GM18517 (cell line): ENCODE data around the gene PLAAT4.
"Not testable (repeated sequence)": the region's sequence is repeated elsewhere in the genome, so short reads cannot be mapped to it uniquely, and the experiment has no call there.

Experiments used
- ATAC-seq: cut with Tn5 transposase; IDR thresholded peaks from one replicate; pipeline ENCODE4 v1.9.1; 2021; ENCODE audit warnings: mild to moderate bottlenecking, moderate library complexity; ENCODE audit not compliant: unreplicated experiment

PLAAT4 gene

DNA sequence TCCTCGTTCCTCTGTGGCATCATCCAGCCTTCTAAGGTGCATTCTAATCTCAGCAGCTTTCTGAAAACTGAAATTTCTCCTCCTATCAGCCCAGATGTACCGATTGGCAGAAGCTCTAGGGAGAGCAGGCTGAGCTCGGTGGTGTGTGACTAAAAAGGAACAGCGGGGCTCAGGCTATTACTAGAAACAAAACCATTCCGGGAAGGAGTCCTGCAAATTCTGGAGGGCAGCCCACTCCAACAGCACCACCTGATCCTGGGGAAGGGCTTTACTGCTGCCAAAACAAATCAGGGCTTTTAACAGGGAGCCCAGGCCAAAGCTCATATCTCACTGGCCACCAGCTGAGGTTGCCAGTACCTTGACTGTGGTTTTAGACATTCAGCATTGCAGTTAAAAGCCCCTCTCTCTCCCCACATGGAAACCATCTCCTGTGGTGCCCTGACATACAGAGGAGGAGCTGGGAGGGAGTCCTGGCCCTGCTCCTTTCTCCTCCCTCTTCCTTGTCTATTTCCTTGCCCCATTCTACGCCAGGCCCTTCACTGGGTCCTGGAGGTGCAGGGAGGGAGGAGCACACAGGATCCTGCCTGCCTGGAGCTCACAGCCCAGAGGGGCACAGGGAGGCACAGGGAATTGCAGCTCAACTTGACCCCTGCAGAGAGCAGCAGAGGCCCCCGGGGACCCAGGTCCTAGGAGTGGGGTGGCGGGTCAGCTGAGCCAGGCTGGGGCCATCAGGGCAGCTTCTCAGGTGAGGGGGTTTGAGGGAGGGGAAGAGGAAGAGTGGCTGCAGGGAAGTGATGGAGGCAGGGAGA is 889 bp downstream of the PLAAT4 start:
- ATAC-seq, result no peak

DNA sequence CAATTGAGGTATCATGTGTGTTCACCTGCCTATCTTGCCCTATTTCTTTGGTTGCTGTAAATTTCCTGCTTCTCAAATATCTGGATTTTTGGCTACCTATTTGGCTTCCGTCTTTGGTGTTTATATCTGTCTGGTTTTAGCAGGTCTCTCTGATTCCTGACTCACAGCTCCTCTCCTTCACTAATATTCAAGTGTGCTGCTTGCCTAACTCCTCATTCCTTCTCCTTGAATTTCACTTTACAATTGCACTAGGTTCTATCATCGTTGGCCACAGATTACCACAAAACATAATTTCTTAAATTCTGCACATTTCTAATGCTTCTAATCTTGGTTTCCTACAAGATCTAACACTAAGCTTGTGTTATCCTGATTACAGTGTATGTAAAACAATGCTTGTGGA is 5.9 kb downstream of the PLAAT4 start:
- ATAC-seq, result not testable (repeated sequence)

GRCh38 chr11:63543711-63544110 is 7.1 kb downstream of the PLAAT4 start:
- no peak for ATAC-seq

DNA sequence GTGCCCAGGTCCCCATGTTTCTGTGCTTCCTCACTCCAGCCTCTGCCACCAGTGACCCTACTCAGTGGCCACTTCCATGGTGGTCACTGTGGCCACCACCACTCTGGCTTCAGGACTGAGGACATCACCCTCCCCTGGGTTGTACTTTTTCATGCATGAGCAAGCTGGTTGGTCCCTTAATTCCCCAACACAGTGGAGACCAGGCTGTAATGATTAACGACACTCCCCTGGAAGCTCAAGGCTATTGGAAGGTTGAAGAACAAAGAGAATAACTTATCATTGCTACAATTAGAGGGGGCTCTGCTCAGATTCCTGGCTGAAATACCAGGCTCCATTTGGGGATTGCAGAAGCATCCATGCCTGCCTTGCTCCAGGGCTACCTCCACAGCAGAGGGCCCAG is 10.5 kb downstream of the PLAAT4 start:
- no peak for ATAC-seq

DNA sequence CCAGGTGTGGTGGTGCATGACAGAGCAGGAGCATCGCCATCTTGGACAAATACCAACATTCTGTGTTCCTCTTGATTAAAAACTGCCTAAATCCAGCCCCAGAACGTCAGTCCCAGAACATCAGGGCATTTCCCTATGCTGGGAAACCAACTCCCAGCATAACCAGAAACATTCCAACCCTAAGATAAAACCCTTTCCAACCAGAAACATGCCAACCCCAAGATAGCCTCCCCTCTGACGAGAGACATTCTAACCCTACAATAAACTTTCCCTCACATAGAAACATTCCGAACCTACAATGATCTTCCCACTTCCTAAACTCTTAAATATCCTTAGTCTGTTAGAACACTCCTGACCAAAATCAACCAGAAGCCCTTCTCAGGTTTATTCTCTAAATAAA is 11.6 kb downstream of the PLAAT4 start:
- ATAC-seq, result no peak

GRCh38 chr11:63549411-63549810 is 12.8 kb downstream of the PLAAT4 start:
- ATAC-seq, result no peak

DNA sequence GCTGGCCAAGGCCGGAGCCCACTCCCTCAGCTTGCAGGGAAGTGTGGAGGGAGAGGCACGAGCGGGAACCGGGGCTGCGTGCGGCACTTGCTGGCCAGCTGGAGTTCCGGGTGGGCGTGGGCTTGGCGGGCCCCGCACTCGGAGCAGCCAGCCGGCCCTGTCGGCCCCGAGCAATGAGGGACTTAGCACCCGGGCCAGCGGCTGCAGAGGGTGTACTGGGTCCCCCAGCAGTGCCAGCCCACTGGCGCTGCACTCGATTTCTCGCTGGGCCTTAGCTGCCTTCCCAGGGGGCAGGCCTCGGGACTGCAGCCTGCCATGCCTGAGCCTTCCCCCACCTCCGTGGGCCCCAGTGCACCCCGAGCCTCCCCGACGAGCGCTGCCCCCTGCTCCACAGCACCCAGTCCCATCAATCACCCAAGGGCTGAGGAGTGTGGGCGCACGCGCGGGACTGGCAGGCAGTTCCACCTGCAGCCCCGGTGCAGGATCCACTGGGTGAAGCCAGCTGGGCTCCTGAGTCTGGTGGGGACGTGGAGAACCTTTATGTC is 13.6 kb downstream of the PLAAT4 start:
- ATAC-seq, result not testable (repeated sequence)

DNA sequence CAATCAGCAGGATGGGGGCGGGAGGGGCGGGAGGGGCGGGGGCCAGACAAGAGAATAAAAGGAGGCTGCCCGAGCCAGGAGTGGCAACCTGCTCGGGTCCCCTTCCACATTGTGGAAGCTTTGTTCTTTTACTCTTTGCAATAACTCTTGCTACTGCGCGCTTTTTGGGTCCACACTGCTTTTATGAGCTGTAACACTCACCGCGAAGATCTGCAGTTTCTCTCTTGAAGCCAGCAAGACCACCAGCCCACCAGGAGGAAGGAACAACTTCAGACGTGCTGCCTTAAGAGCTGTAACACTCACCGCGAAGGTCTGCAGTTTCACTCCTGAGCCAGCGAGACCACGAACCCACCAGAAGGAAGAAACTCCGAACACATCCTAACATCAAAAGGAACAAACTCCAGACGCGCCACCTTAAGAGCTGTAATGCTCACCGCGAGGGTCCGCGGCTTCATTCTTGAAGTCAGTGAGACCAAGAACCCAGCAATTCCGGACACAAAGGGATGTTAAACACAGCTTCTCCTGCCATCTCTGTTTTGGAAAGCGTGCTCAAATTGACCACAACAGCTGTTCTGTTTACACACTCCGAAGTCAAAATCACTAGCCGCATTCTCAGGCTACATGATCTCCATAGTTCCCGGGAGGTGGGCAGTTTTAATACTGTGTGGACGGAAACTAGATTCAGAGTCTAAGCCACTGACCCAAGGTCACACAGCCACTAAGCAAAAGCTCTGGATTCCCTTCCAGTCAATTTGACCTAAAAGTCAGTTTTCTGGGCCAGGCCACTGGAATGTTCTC is 14.7 kb downstream of the PLAAT4 start:
- no peak for ATAC-seq

- no peak for ATAC-seq
Measured at GRCh38 chr11:63551889-63552266, 15.3 kb downstream of the PLAAT4 start.

DNA sequence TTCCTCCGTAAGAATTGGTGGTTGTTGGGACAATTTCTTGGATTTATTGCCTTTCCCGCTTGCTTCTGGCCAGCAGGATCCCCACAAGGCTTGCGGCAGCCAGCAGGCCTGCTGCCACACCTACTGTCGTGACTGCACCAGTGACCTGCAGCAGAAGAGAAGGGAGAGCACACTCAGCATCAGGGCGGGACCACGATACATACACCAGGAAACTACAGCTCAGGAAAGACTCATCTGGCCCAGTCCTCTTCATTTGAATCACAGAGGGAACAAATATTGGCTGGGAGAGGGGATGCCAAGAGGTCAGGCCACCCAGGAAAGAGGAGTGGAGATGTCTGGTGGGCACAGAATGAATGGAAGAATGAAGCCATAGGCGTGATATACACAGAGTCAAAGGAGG is 16.3 kb downstream of the PLAAT4 start:
- ATAC-seq, result no peak

- peak; percentile 75 for ATAC-seq
Measured at GRCh38 chr11:63553759-63554158, 17.2 kb downstream of the PLAAT4 start.

DNA sequence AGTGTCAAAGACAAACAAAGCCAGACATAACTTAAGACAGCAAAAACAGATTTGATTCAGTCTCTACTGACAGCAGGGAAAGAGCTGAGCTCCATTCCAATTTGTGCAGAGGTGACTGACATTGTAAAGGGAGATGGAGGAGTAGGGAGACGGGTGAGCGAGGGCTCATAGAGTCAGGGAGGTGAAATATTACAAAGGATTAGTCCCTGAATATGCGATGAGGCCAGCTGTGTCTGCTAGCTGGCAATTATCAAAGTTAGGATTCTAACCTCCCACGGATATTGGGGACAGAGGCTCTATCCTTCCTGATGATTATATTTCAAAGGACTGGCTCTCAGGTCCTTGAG is 18.2 kb downstream of the PLAAT4 start:
- ATAC-seq, result no peak

DNA sequence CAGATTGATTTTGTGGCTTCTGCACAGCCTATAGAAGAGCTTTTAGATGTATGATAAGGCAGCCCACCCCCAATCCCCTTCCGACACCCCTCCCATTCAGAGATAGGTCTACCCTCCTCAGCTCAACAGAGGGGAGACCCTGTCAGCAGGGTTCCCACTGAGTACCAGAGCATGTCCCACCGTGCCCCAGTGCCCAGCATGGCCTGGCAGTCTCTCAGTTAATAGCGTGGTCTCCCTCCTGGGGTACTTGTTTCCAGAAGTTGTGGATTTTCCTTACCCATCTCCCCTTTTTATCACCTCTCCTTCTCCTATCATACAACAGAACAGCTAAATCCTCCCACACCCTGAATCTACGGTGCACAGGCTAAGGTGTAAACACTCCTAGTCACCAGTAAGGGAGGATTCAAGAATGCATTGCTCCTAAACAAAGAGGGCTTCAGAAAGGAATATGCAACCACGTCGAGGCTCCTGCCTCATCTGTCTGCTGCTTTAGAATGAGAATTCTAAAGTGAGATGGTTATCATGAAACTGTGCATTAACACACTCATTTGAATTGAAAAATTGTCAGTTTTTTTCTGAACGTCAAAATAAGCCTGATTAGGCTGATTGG is 19.9 kb downstream of the PLAAT4 start:
- ATAC-seq, result no peak

DNA sequence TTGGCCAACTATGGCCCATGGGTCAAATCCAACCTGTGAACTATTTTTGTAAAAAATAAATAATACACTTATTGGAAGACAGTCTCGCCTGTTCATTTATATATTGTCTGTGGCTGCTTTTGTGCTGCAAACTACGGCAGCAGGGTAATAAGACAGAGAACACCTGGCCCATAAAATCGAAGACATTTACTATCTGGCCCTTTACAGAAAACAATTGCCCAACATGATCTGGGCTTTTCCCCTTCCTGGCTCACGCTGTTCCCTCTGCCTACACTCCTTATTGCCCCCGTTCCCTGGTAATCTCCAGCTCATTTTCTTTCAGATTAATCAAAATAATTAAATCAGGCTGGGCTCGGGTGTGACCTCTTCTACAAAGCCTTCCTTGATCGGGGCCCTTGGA is 21.0 kb downstream of the PLAAT4 start:
- no peak for ATAC-seq

GRCh38 chr11:63558459-63559157 is 22.0 kb downstream of the PLAAT4 start:
- no peak for ATAC-seq

DNA sequence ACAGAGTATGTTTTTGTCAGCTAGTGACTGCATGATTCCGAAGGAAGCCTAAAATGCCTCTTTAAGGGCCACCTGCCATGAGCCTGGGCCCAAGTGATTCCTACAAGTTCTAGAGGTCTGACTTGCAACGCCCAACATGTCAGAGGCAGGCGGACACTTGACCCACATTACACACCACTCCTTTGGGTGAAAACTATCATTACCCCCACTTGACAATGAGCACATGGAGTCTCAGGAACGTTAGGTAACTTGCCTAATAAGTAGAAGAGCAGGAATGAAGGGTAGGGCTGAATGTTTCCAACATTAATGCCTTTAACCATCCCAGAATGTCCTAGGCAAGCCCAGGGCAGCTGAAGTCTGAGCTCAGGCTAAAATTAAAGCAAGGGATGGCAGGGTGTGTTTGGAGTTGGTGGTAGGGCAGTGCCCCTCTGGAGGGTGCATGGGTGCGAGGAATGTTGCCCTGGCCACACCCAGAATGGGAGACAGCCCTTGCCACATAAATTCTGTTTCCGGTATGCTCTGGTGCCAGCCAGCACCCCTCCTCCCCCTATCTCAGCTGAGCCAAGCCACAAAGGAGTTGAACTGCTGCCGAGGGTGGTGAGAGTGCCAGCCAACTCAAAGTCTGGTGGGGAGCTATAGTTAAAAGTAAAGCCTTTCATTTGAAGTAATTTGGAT is 24.0 kb downstream of the PLAAT4 start:
- no peak for ATAC-seq

DNA sequence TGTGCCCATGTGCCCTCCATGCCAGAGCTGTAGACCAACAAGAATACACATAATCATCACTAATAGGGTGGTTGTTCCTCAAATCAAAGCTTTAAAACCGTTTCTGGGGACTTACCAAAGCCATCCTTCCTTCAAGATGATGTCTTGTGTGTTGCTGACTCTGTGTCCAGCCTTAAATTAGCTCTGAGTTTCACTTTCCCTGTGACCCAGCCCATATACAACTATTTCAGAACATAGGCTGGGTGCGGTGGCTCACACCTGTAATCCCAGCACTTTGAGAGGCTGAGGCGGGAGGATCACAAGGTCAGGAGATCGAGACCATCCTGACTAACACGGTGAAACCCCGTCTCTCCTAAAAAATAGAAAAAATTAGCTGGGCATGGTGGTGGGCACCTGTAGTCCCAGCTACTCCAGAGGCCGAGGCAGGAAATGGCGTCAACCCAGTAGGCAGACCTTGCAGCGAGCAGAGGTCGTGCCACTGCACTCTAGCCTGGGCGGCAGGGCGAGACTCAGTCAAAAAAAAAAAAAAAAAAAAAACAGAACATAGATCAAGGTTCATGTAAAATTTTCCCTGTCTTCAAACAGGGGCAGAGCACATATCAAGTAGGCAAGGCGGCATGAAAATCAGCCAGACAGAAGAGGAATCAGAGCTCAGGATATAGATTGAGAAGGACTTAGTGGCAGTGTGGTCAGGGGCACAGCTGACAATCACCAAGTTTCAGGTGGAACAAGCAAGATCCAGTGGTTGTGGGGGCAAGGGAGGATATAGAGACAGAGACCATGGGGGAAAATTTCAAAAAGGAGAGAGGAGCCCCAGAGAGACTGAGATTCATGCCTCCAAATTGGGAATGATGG is 26.8 kb downstream of the PLAAT4 start, which contains the start of gene PLAAT2:
Gene PLAAT2 (minus strand): TSS at position 179 of the 855 bp plus-strand sequence. CDS start 55 bp downstream, at position 124.
- no peak for ATAC-seq

- ATAC-seq, result peak; percentile 63
Measured at GRCh38 chr11:63564056-63564774, 27.6 kb downstream of the PLAAT4 start.
